Tibial nerve (tissue), 4 donors: ENCODE data around the gene CIBAR2. TPM values are rescaled to one million over a fixed set of nuclear protein-coding genes. Genes with fewer than 3 reads are reported as not detected.

ENCODE experiments used
- DNase-seq, 2 donors: peaks; one replicate each; pipeline ENCODE4 v3.0.0-alpha.2; 2019; ENCODE audit warnings: low spot score in 2 of 2
- H3K27ac ChIP-seq, 4 donors: fragments of 200-600 bp; sonication (generic) in 3 of 4; one replicate each; pipeline ENCODE4 v1.5.1; 2017 to 2019; ENCODE audit warnings: mild to moderate bottlenecking in 1 of 4
- H3K27me3 ChIP-seq, 2 donors: fragments of 200-600 bp; sonication (generic) in 1 of 2; one replicate each; pipeline versions ENCODE4 v1.5.1 to v1.6.0; 2017 to 2019
- H3K36me3 ChIP-seq, 3 donors: fragments of 200-600 bp; sonication (generic); one replicate each; pipeline ENCODE4 v1.5.1; 2018 to 2019
- H3K4me1 ChIP-seq, 4 donors: fragments of 200-600 bp; sonication (generic) in 3 of 4; one replicate each; pipeline ENCODE4 v1.5.1; 2017 to 2019
- H3K4me3 ChIP-seq, 4 donors: fragments of 200-600 bp; sonication (generic) in 3 of 4; one replicate each; pipeline ENCODE4 v1.5.1; 2017 to 2019; ENCODE audit warnings: mild to moderate bottlenecking in 1 of 4, moderate library complexity in 1 of 4
- H3K9me3 ChIP-seq, 4 donors: fragments of 200-600 bp; sonication (generic) in 3 of 4; one replicate each; pipeline ENCODE4 v1.5.1; 2017 to 2019
- EP300 ChIP-seq, 2 donors: sonication (generic); formaldehyde crosslinking; IDR thresholded peaks; one replicate each; pipeline ENCODE4 v1.6.1; 2017; ENCODE audit warnings: antibody characterized with exemption in 2 of 2, mild to moderate bottlenecking in 1 of 2
- POLR2A ChIP-seq, 2 donors: fragments of 450-650 bp; IDR thresholded peaks; one replicate each; pipeline ENCODE4 v1.6.1; 2017; ENCODE audit warnings: antibody characterized with exemption in 2 of 2, mild to moderate bottlenecking in 2 of 2, moderate library complexity in 2 of 2
- WGBS, 2 donors: methylation state at CpG; one replicate each; pipeline ENCODE4 v1.1.5; 2018; 5-methylcytosine and 5-hydroxymethylcytosine counted together
- total RNA-seq, 4 donors: library from RNA; depleted of rRNA; stranded (reverse); fragments of >200 nt; gene quantifications; one replicate each; pipeline ENCODE4 v1.1.0, GENCODE V29; 2016
- TF ChIP-seq, protein P1 (sequence below), 5 experiments: fragments of 200-600 bp in 3 of 5; fragments of 450-650 bp in 2 of 5; sonication (generic) in 3 of 5; IDR thresholded peaks; one replicate each; pipeline ENCODE4 v1.5.1; 2016 to 2019; ENCODE audit warnings: antibody characterized with exemption in 5 of 5, mild to moderate bottlenecking in 3 of 5, moderate library complexity in 2 of 5

CIBAR2 gene
- total RNA-seq, 4 donors from 2014 or later = not detected

DNA sequence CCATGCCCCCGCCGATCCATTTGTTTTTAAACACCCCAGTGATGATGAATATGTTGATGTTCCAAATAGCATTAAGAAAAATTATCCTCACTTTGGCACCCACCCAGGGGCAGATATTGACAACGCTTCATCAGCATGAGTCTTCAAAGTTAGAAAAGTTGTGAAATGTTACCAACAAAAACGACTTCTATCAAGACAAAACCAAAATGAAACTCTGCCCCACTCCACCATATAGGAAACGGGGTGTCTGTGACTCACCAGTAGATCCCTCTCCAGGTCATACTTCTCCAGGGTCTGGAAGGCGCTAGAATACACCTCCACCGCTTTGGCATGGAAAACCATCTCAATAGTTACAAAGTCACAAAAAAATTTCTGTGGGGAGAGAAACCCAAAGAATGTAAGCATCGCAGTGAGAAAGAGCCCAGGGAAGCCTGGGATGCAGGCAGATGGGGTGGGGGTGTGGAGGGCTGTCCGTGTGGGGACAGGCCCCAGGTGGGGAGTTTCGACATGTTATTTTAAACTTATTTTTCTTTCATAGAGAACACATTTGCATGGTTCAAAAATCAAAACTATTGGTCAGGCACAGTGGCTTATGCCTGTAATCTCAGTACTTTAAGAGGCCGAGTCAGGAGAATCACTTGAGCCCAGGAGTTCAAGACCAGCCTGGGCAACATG lies 10.2 kb downstream of the CIBAR2 start:
- Histone ChIP-seq H3K36me3 (no peaks in the 10 kb centered on the region), H3K4me1 (peaks cover 0 to 8% (median 1%) of the 10 kb centered on the region in 4 donors), H3K27ac (no peak overlapping the region), H3K27me3 (no peaks in the 10 kb centered on the region), H3K9me3 (no peaks in the 10 kb centered on the region), H3K4me3 (no peak overlapping the region)
- TF ChIP-seq, protein P1, sequence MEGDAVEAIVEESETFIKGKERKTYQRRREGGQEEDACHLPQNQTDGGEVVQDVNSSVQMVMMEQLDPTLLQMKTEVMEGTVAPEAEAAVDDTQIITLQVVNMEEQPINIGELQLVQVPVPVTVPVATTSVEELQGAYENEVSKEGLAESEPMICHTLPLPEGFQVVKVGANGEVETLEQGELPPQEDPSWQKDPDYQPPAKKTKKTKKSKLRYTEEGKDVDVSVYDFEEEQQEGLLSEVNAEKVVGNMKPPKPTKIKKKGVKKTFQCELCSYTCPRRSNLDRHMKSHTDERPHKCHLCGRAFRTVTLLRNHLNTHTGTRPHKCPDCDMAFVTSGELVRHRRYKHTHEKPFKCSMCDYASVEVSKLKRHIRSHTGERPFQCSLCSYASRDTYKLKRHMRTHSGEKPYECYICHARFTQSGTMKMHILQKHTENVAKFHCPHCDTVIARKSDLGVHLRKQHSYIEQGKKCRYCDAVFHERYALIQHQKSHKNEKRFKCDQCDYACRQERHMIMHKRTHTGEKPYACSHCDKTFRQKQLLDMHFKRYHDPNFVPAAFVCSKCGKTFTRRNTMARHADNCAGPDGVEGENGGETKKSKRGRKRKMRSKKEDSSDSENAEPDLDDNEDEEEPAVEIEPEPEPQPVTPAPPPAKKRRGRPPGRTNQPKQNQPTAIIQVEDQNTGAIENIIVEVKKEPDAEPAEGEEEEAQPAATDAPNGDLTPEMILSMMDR (IDR thresholded peaks at IDR 0.05) = no peak
- TF ChIP-seq EP300 (IDR thresholded peaks at IDR 0.05) (no peak), POLR2A (IDR thresholded peaks at IDR 0.05) (no peak)
- WGBS, 2 donors = 80 to 86% methylated on average over 11 of the region's 11 CpGs
- DNase-seq = no peak

DNA sequence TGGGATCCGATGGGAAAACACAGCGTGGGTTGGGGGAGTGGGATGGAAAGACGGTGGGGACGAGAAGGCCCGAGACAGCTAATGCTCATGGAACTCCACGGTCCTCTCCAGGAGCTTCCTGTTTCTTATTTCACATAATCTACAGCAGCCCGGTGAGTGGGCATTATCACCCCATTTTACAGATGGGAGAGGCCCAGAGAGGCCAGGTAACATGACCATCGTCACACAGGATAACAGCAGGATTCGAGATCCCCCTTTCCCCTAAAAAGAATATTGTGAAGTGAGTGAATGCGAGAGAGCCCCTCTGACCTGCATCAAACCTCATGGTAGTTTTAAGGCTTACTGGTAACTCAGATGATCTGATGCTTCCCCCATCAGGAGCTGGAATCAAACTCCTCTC lies 12.0 kb downstream of the CIBAR2 start:
- no peaks in the 10 kb centered on the region for H3K36me3 ChIP-seq
- peaks cover 0 to 9% of the 10 kb centered on the region in 2 donors for H3K27me3 ChIP-seq
- H3K9me3 ChIP-seq = no peaks in the 10 kb centered on the region
- no peak overlapping the region for H3K4me3 ChIP-seq
- no peak overlapping the region for H3K27ac ChIP-seq
- DNase-seq = no peak
- TF ChIP-seq, protein P1 (IDR thresholded peaks at IDR 0.05) = no peak
- TF ChIP-seq POLR2A (IDR thresholded peaks at IDR 0.05) (no peak), EP300 (IDR thresholded peaks at IDR 0.05) (no peak)
- 80 to 86% methylated on average over 10 of the region's 10 CpGs for WGBS, 2 donors
- peaks cover 0 to 8% (median 1%) of the 10 kb centered on the region in 4 donors for H3K4me1 ChIP-seq

DNA sequence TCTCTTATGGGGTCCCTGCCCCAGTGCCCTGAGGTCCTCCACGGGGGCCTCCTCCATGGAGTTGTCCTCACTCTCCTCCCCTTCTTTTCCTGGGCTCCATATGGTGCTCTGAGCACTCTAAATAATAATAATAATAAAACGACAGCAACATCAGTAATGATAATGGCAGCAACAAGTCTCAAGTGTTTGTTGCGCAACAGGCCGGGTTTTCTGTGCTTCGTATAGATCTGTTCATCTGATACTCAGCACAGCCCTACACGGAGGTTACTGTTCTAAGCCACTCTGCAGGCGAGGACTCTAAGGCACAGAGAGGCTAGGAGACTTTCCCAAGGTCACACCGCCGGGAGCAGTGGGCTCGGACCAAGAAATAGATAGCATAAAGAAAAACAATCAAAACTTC lies 13.7 kb downstream of the CIBAR2 start:
- 83 to 91% methylated on average over 10 of the region's 10 CpGs for WGBS, 2 donors
- Histone ChIP-seq H3K4me1 (no peaks in the 10 kb centered on the region), H3K27ac (no peak overlapping the region), H3K4me3 (no peak overlapping the region), H3K9me3 (no peaks in the 10 kb centered on the region), H3K36me3 (no peaks in the 10 kb centered on the region), H3K27me3 (peaks cover 0 to 9% of the 10 kb centered on the region in 2 donors)
- no peak for DNase-seq
- TF ChIP-seq POLR2A (IDR thresholded peaks at IDR 0.05) (no peak), EP300 (IDR thresholded peaks at IDR 0.05) (no peak)
- TF ChIP-seq, protein P1 (IDR thresholded peaks at IDR 0.05) = no peak

DNA sequence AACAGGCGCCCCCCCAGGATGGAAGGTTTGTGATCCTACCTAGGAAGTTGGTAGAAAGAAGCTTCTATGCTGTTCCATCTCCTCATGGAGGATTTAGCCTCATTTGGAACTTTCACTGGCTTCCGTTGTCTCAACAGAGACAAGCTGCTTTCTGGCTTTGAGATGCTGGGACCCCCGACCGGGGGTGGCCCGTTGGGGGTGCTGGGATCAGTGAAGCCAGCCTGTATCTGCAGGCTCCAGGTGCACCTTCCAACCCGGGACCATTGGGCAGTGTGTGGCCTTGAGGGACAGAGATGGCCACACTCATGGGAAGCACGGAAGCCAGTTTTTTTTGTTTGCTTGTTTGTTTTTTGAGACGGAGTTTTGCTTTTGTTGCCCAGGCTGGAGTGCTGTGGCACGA lies 15.4 kb downstream of the CIBAR2 start:
- no peak for DNase-seq
- Histone ChIP-seq H3K27ac (no peak overlapping the region), H3K27me3 (peaks cover 0 to 9% of the 10 kb centered on the region in 2 donors), H3K4me1 (no peaks in the 10 kb centered on the region), H3K36me3 (no peaks in the 10 kb centered on the region), H3K9me3 (no peaks in the 10 kb centered on the region), H3K4me3 (no peak overlapping the region)
- 67 to 73% methylated on average over 9 of the region's 9 CpGs for WGBS, 2 donors
- no peak for TF ChIP-seq EP300 (IDR thresholded peaks at IDR 0.05)
- TF ChIP-seq, protein P1 (IDR thresholded peaks at IDR 0.05) = no peak
- TF ChIP-seq POLR2A (IDR thresholded peaks at IDR 0.05) = no peak

DNA sequence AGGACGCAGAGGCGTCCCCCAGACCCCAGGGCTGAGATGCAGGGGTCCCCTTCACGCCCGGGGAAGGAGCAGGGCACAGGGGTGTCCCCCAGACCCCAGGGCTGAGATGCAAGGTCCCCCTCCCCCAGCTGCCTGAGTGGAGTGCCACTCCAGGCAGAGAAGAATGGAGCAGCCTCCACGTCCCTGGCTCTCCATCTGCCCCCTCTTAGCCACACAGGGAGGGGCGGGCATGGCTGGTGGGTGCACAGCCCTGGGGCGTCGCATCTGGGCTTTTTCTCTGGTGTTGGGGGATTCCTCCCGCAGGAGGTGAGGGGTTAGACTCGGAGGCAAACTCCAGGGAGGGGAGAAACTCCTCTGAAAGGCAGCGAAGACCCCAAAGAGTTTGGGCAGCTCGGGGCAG lies 17.5 kb downstream of the CIBAR2 start:
- DNase-seq = no peak
- 78 to 80% methylated on average over 7 to 10 of the region's 12 CpGs for WGBS, 2 donors
- Histone ChIP-seq H3K27ac (no peak overlapping the region), H3K4me3 (no peak overlapping the region), H3K9me3 (no peaks in the 10 kb centered on the region), H3K27me3 (peaks cover 0 to 9% of the 10 kb centered on the region in 2 donors), H3K36me3 (no peaks in the 10 kb centered on the region), H3K4me1 (peaks cover 0 to 6% (median 0%) of the 10 kb centered on the region in 4 donors)
- TF ChIP-seq POLR2A (IDR thresholded peaks at IDR 0.05) (no peak), EP300 (IDR thresholded peaks at IDR 0.05) (no peak)
- TF ChIP-seq, protein P1 (IDR thresholded peaks at IDR 0.05) = no peak
